HL-60 (cell line): ENCODE data around the gene SLC6A18.

Source experiments
- DNase-seq, 2 experiments: peaks; one replicate each; pipeline ENCODE4 v3.0.0-alpha.2; 2010 to 2020; ENCODE audit warnings: low read depth in 1 of 2, low spot score in 1 of 2
- H3K27ac ChIP-seq: fragments of 250-450 bp; sonication (Bioruptor Pico); replicated peaks from 2 replicates; pipeline ENCODE4 v1.5.1; 2020; ENCODE audit warnings: mild to moderate bottlenecking, moderate library complexity
- H3K27me3 ChIP-seq: fragments of 250-450 bp; sonication (Bioruptor Pico); 2 replicates; pipeline ENCODE4 v1.5.1; 2021; ENCODE audit warnings: mild to moderate bottlenecking, moderate library complexity; ENCODE audit not compliant: insufficient read depth, poor library complexity, severe bottlenecking
- H3K4me3 ChIP-seq: replicated peaks from 2 replicates; pipeline ENCODE4 v1.5.1; 2011; ENCODE audit warnings: mild to moderate bottlenecking, control low read depth, low read length; ENCODE audit not compliant: insufficient read depth
- GABPA ChIP-seq: IDR thresholded peaks from 2 replicates; pipeline ENCODE4 v1.6.1; 2012; ENCODE audit warnings: low read depth
- POLR2AphosphoS5 ChIP-seq: IDR thresholded peaks from 2 replicates; pipeline ENCODE4 v1.6.1; 2012; ENCODE audit warnings: low read depth
- SPI1 ChIP-seq: IDR thresholded peaks from 2 replicates; pipeline ENCODE4 v1.6.1; 2012; ENCODE audit warnings: low read depth, mild to moderate bottlenecking, borderline replicate concordance
- TF ChIP-seq, protein P1 (sequence below): IDR thresholded peaks from 2 replicates; pipeline ENCODE4 v1.6.1; 2012; ENCODE audit warnings: low read depth; ENCODE audit not compliant: insufficient replicate concordance
- TF ChIP-seq, protein P2 (sequence below): IDR thresholded peaks from one replicate; pipeline ENCODE4 v1.5.1; 2011; ENCODE audit warnings: low read length, control low read depth, inconsistent platforms; ENCODE audit not compliant: insufficient read depth

Gene SLC6A18

DNA sequence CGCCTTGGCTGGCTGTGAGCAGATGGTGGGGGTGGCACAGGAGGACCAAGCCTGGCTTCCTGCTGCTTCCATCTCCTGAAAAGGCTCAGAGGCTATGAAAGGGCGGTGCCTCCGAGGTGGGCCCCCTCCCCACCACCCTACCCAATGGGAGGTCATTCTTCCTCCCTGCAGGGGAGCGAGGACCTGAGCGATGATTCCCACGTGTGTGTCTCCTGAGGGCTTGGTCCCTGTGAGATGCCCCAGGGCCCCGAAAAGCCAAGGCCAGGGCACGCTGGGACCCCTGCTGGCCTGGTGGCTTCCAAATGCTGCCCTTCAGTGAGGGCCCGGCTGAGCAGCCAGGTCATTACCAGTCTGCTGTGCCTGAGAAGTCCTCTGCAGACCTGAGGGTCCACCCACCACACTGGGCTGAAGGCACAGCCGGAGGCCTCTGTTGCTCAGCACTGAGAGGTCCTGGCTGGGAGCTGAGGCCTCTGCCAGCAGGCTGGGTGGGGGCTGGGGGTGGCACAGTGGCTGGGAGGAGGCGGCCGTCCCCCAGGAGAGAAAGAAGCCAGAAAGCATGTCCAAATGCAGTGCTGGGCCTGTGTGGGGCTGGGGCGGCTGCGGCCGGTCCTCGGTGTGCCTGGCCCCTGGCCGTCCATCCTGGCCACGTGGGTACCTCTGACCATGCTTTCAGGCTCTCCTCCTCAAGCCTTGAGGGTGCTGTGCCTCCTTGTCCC is 37.8 kb upstream of the SLC6A18 start:
- TF ChIP-seq SPI1 (no peak), POLR2AphosphoS5 (no peak), GABPA (no peak)
- TF ChIP-seq, protein P1, sequence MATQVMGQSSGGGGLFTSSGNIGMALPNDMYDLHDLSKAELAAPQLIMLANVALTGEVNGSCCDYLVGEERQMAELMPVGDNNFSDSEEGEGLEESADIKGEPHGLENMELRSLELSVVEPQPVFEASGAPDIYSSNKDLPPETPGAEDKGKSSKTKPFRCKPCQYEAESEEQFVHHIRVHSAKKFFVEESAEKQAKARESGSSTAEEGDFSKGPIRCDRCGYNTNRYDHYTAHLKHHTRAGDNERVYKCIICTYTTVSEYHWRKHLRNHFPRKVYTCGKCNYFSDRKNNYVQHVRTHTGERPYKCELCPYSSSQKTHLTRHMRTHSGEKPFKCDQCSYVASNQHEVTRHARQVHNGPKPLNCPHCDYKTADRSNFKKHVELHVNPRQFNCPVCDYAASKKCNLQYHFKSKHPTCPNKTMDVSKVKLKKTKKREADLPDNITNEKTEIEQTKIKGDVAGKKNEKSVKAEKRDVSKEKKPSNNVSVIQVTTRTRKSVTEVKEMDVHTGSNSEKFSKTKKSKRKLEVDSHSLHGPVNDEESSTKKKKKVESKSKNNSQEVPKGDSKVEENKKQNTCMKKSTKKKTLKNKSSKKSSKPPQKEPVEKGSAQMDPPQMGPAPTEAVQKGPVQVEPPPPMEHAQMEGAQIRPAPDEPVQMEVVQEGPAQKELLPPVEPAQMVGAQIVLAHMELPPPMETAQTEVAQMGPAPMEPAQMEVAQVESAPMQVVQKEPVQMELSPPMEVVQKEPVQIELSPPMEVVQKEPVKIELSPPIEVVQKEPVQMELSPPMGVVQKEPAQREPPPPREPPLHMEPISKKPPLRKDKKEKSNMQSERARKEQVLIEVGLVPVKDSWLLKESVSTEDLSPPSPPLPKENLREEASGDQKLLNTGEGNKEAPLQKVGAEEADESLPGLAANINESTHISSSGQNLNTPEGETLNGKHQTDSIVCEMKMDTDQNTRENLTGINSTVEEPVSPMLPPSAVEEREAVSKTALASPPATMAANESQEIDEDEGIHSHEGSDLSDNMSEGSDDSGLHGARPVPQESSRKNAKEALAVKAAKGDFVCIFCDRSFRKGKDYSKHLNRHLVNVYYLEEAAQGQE, result no peak
- TF ChIP-seq, protein P2, sequence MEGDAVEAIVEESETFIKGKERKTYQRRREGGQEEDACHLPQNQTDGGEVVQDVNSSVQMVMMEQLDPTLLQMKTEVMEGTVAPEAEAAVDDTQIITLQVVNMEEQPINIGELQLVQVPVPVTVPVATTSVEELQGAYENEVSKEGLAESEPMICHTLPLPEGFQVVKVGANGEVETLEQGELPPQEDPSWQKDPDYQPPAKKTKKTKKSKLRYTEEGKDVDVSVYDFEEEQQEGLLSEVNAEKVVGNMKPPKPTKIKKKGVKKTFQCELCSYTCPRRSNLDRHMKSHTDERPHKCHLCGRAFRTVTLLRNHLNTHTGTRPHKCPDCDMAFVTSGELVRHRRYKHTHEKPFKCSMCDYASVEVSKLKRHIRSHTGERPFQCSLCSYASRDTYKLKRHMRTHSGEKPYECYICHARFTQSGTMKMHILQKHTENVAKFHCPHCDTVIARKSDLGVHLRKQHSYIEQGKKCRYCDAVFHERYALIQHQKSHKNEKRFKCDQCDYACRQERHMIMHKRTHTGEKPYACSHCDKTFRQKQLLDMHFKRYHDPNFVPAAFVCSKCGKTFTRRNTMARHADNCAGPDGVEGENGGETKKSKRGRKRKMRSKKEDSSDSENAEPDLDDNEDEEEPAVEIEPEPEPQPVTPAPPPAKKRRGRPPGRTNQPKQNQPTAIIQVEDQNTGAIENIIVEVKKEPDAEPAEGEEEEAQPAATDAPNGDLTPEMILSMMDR, result no peak
- no peak overlapping the region for H3K4me3 ChIP-seq
- H3K27me3 ChIP-seq, result no peaks in the 10 kb centered on the region
- DNase-seq, result no peak
- H3K27ac ChIP-seq, result no peak overlapping the region

DNA sequence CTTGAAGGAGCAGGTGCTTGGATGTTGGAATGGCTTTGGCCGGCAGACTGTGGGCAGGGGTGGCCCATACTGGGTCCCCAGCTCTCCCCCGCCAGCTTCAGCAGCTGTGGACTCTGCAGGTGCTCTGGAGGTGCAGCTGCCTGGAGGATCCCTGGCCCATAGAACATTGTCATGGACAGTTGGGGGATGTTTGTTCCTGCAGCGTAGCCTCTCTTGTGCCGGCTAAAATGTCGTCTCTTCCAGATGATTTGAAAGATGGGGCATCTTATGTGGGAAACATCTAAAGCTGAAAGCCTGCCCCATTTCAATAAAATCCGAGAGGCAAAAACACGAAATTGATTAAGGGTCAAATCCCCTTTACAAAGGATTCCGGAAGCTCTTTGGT is 37.2 kb upstream of the SLC6A18 start:
- TF ChIP-seq POLR2AphosphoS5, result no peak
- no peak for TF ChIP-seq SPI1
- no peak for TF ChIP-seq GABPA
- TF ChIP-seq, protein P2, result no peak
- TF ChIP-seq, protein P1, result no peak
- H3K4me3 ChIP-seq, result no peak overlapping the region
- H3K27me3 ChIP-seq, result no peaks in the 10 kb centered on the region
- H3K27ac ChIP-seq, result no peak overlapping the region
- DNase-seq, result no peak

DNA sequence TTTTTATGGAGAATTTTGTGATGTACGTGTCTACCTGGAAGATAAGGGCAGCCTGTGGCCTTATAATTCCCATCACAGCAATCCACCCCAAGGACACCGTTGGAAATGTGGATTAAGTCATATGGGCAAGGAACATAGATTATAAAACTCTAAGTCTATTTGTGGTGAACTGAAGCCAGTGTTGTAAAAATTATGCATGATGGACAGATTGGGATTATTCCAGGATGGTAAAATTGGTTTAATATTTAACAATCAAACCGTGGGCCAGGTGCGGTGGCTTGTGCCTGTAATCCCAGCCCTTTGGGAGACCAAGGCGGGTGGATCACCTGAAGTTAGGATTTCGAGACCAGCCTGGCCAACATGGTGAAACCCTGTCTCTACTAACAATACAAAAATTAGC is 36.7 kb upstream of the SLC6A18 start:
- TF ChIP-seq POLR2AphosphoS5 (no peak), SPI1 (no peak), GABPA (no peak)
- TF ChIP-seq, protein P1, result no peak
- TF ChIP-seq, protein P2, result no peak
- Histone ChIP-seq H3K4me3 (no peak overlapping the region), H3K27ac (no peak overlapping the region), H3K27me3 (no peaks in the 10 kb centered on the region)
- DNase-seq, result no peak
